OCI-LY3 (cell line): ENCODE results near the gene ACY1.

ENCODE experiments used
- EZH2phosphoT487 ChIP-seq: fragments of 200-600 bp; shearing (Covaris generic); IDR thresholded peaks from 2 replicates; pipeline ENCODE4 v1.6.1; 2018; ENCODE audit warnings: antibody characterized with exemption, mixed run types, low read depth
- TF ChIP-seq, protein P1 (sequence below): fragments of 200-600, 300-600 bp; sonication (generic); IDR thresholded peaks from 2 replicates; pipeline ENCODE4 v1.5.1; 2014; ENCODE audit warnings: antibody characterized with exemption, low read length, low read depth

DNA sequence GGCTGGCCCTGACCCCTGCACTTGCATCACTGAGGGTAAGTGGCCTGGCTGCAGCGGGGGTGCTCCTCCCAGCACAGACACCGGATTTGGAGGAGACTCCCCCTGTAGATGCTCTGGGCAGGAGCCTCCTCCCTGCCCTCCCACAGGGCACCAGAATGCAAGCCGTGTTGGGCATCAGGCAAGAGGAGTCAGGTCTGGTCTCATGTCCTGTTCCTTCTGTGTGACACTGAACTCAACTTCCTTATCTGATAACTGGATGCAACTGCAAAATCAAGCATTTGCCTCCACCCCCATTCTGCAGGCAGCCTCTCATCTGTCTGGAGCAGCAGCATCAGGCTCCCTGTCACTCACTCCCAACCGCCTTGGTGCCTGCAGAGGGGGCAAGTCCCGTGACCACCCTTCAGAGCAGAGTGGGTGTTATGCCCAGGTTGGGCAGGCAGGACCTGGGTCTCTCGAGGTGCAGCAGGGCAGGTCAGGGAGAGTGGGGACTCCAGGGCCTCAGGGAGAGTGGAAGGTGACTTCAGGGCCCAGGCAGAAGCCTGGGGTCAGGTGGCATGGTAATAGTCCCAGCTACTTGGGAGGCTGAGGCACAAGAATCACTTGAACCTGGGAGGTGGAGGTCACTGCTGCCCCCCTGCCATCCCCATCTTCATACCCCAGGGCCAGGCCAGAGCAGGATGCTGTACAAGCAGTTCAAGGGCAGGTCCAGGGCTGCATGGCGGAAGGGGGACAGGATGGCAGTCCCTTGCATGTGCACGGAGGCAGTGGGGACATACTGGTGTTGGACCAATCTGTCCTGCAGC, 22.9 kb downstream of the ACY1 start:
- TF ChIP-seq EZH2phosphoT487, result no peak
- TF ChIP-seq, protein P1, sequence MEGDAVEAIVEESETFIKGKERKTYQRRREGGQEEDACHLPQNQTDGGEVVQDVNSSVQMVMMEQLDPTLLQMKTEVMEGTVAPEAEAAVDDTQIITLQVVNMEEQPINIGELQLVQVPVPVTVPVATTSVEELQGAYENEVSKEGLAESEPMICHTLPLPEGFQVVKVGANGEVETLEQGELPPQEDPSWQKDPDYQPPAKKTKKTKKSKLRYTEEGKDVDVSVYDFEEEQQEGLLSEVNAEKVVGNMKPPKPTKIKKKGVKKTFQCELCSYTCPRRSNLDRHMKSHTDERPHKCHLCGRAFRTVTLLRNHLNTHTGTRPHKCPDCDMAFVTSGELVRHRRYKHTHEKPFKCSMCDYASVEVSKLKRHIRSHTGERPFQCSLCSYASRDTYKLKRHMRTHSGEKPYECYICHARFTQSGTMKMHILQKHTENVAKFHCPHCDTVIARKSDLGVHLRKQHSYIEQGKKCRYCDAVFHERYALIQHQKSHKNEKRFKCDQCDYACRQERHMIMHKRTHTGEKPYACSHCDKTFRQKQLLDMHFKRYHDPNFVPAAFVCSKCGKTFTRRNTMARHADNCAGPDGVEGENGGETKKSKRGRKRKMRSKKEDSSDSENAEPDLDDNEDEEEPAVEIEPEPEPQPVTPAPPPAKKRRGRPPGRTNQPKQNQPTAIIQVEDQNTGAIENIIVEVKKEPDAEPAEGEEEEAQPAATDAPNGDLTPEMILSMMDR, result no peak
